Measurements from ENCODE around the gene GALR1.
"Not testable (repeated sequence)": the region's sequence is repeated elsewhere in the genome, so short reads cannot be mapped to it uniquely, and the experiment has no call there.

GALR1 gene

GRCh38 chr18:77250926-77251729, 1.5 kb downstream of the GALR1 start:
- no peak for DNase-seq

- DNase-seq, result no peak
Measured at GRCh38 chr18:77251730-77252050, 2.0 kb downstream of the GALR1 start.

- DNase-seq, result no peak
Measured at GRCh38 chr18:77254711-77255405, 5.2 kb downstream of the GALR1 start.

GRCh38 chr18:77255426-77256105, 5.9 kb downstream of the GALR1 start:
- no peak for DNase-seq

GRCh38 chr18:77262643-77263465, 13.2 kb downstream of the GALR1 start:
- DNase-seq, result no peak

GRCh38 chr18:77263466-77263763, 13.8 kb downstream of the GALR1 start:
- no peak for DNase-seq

GRCh38 chr18:77267969-77268368, 18.3 kb downstream of the GALR1 start:
- no peak for DNase-seq

- no peak for DNase-seq
Measured at GRCh38 chr18:77268456-77268855, 18.8 kb downstream of the GALR1 start.

GRCh38 chr18:77271576-77272481, 22.2 kb downstream of the GALR1 start:
- no peak for DNase-seq

- not testable (repeated sequence) for DNase-seq
Measured at GRCh38 chr18:77290841-77291240, 41.2 kb downstream of the GALR1 start.

- DNase-seq, result no peak
Measured at GRCh38 chr18:77298172-77298571, 48.5 kb downstream of the GALR1 start.

- no peak for DNase-seq
Measured at GRCh38 chr18:77299706-77300105, 50.1 kb downstream of the GALR1 start.

GRCh38 chr18:77300579-77300978, 50.9 kb downstream of the GALR1 start:
- DNase-seq, result no peak

GRCh38 chr18:77304268-77304667, 54.6 kb downstream of the GALR1 start:
- no peak for DNase-seq

- DNase-seq, result no peak
Measured at GRCh38 chr18:77305676-77306075, 56.0 kb downstream of the GALR1 start.

GRCh38 chr18:77308216-77308615, 58.6 kb downstream of the GALR1 start:
- DNase-seq, result no peak

- DNase-seq, result no peak
Measured at GRCh38 chr18:77314511-77314910, 64.9 kb downstream of the GALR1 start.

GRCh38 chr18:77314952-77315351, 65.3 kb downstream of the GALR1 start:
- DNase-seq, result no peak

GRCh38 chr18:77316008-77316407, 66.4 kb downstream of the GALR1 start:
- DNase-seq, result no peak

- DNase-seq, result no peak
Measured at GRCh38 chr18:77316641-77317040, 67.0 kb downstream of the GALR1 start.

GRCh38 chr18:77320971-77321559, 71.4 kb downstream of the GALR1 start:
- DNase-seq, result no peak

Data from stimulated activated CD4-positive, alpha-beta T cell treated with anti-CD3 and anti-CD28 coated beads, Interleukin-4, amount 100 ng/mL, for 24 hours (primary cell).